Vagina (tissue), 2 donors: ENCODE measurements around the gene CSNK1D.

ENCODE experiments used
- POLR2A ChIP-seq, 2 donors: fragments of 450-650 bp; IDR thresholded peaks; one replicate each; pipeline ENCODE4 v1.6.1; 2017; ENCODE audit warnings: antibody characterized with exemption in 2 of 2, mild to moderate bottlenecking in 2 of 2, moderate library complexity in 2 of 2
- POLR2AphosphoS5 ChIP-seq, 2 donors: sonication (generic); formaldehyde crosslinking; IDR thresholded peaks; one replicate each; pipeline ENCODE4 v1.9.0; 2017; ENCODE audit warnings: antibody characterized with exemption in 2 of 2, mild to moderate bottlenecking in 2 of 2, low read depth in 1 of 2; ENCODE audit not compliant: insufficient read depth in 1 of 2
- TF ChIP-seq, protein P1 (sequence below), 3 experiments: fragments of 450-650 bp in 2 of 3; fragments of 200-600 bp in 1 of 3; sonication (generic) in 1 of 3; IDR thresholded peaks; one replicate each; pipeline ENCODE4 v1.5.1; 2017 to 2019; ENCODE audit warnings: antibody characterized with exemption in 3 of 3, mild to moderate bottlenecking in 2 of 3, moderate library complexity in 2 of 3

DNA sequence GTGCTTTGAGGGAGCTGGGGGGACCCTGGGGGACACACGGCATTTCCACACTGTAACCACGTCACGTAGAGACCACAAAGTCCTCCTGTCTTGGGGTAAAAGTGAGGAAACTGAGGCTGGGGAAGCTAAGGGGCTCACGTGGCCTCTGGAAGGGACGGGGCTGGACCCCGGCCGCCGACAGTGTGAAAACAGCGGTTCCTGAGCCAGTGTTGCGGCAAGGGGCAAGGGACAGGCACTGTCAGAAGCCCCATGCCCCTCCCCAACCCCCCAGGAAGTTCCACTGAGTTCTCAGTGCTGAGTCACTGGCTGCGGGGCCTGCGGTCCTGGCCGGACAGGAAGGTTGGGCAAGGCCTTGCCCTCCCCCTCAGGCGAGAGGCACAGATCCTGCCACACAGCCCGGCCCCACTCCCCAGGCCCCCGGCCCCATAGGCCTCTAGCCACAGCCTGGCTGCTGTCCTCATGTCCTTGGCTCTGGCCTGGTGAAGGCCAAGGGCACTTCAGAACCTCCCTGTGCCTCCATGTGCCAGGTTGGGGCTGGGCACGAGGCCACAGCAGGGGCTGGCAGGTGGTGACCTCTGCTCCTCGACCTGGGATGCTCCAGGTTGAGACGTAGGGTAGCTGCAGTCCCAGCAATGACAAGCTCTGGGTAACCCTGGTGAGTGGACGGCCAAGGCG is 55.8 kb downstream of the CSNK1D start:
- TF ChIP-seq POLR2A (IDR thresholded peaks at IDR 0.05), result no peak
- TF ChIP-seq, protein P1, sequence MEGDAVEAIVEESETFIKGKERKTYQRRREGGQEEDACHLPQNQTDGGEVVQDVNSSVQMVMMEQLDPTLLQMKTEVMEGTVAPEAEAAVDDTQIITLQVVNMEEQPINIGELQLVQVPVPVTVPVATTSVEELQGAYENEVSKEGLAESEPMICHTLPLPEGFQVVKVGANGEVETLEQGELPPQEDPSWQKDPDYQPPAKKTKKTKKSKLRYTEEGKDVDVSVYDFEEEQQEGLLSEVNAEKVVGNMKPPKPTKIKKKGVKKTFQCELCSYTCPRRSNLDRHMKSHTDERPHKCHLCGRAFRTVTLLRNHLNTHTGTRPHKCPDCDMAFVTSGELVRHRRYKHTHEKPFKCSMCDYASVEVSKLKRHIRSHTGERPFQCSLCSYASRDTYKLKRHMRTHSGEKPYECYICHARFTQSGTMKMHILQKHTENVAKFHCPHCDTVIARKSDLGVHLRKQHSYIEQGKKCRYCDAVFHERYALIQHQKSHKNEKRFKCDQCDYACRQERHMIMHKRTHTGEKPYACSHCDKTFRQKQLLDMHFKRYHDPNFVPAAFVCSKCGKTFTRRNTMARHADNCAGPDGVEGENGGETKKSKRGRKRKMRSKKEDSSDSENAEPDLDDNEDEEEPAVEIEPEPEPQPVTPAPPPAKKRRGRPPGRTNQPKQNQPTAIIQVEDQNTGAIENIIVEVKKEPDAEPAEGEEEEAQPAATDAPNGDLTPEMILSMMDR (IDR thresholded peaks at IDR 0.05), result no peak
- no peak for TF ChIP-seq POLR2AphosphoS5 (IDR thresholded peaks at IDR 0.05; ENCODE audit: insufficient read depth in 1 of 2, low read depth in 1 of 2)
